ENCODE results near the gene HIPK4. TPM values are rescaled to one million over a fixed set of nuclear protein-coding genes. Genes with fewer than 3 reads are reported as not detected.
A peak's percentile ranks its signal among the peaks of the same experiment; 100 is the strongest.

Gene HIPK4
- total RNA-seq, 1 experiment from 2014 or later = 0.15 TPM

DNA sequence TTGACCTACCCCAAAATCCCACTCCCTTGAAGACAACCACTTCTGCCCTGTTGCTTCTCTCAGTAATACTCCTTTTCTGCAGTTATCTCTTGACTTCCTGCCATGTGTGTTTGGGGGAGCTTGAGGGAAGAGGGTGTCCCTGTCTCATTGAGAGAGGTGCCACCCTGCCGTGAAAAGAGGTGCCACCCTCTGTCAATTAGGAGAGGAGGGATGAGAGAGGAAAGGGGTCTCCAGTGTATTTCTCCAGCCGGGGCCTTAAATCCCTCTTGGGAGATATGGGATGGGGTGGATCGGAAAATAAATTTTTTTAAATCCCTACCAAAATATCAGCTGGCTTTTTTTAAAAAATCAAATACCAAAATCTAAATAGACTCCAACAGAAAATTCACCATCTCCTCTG lies 25.0 kb downstream of the HIPK4 start:
- CTCF ChIA-PET = no interaction called here
- BruUV-seq (replicated peaks) = no TSS peak
- Histone ChIP-seq H3K4me1 (ENCODE audit: insufficient read depth, low read length, poor library complexity, severe bottlenecking) (peaks cover 14% of the 10 kb centered on the region), H3K4me3 (ENCODE audit: low read depth, low read length, poor library complexity, severe bottlenecking) (peak overlapping the region; percentile 62), H3K27me3 (replicated peaks; ENCODE audit: insufficient read depth, low read depth, low read length, poor library complexity) (no peaks in the 10 kb centered on the region), H3K36me3 (ENCODE audit: insufficient read depth, low read length, poor library complexity, severe bottlenecking) (peaks cover 26% of the 10 kb centered on the region), H3K9me3 (ENCODE audit: low read depth, low read length, poor library complexity, severe bottlenecking) (no peaks in the 10 kb centered on the region), H3K27ac (ENCODE audit: low read depth, low read length, poor library complexity, severe bottlenecking) (peak overlapping the region; percentile 83)
- TF ChIP-seq EZH2 (IDR thresholded peaks at IDR 0.05; ENCODE audit: borderline replicate concordance, low read depth, low read length, poor library complexity, severe bottlenecking) (no peak), CTCF (conservative IDR thresholded peaks at IDR 0.05; ENCODE audit: low read depth, low read length) (no peak)
- POLR2A ChIA-PET (ENCODE audit: low non-redundant PET) = interaction anchor here (0.6 kb wide), 1 partner anchor 78 kb away, joined by 3 read pairs; no protein-coding TSS in a partner anchor
- intact Hi-C loops (cut with micrococcal nuclease; ENCODE audit: unreplicated experiment) = no loop called here
- DNase-seq (ENCODE audit: low spot score) = no peak

GRCh38 chr19:40363069-40363468 lies 26.9 kb downstream of the HIPK4 start:
- peaks cover 14% of the 10 kb centered on the region for H3K4me1 ChIP-seq (ENCODE audit: insufficient read depth, low read length, poor library complexity, severe bottlenecking)
- POLR2A ChIA-PET (ENCODE audit: low non-redundant PET) = no interaction called here
- no TSS peak for BruUV-seq (replicated peaks)
- DNase-seq (ENCODE audit: low spot score) = no peak
- no peak for TF ChIP-seq CTCF (conservative IDR thresholded peaks at IDR 0.05; ENCODE audit: low read depth, low read length)
- TF ChIP-seq EZH2 (IDR thresholded peaks at IDR 0.05; ENCODE audit: borderline replicate concordance, low read depth, low read length, poor library complexity, severe bottlenecking) = no peak
- H3K9me3 ChIP-seq (ENCODE audit: low read depth, low read length, poor library complexity, severe bottlenecking) = no peaks in the 10 kb centered on the region
- H3K27ac ChIP-seq (ENCODE audit: low read depth, low read length, poor library complexity, severe bottlenecking) = no peak overlapping the region
- CTCF ChIA-PET = no interaction called here
- H3K36me3 ChIP-seq (ENCODE audit: insufficient read depth, low read length, poor library complexity, severe bottlenecking) = peaks cover 7% of the 10 kb centered on the region
- H3K4me3 ChIP-seq (ENCODE audit: low read depth, low read length, poor library complexity, severe bottlenecking) = no peak overlapping the region
- H3K27me3 ChIP-seq (replicated peaks; ENCODE audit: insufficient read depth, low read depth, low read length, poor library complexity) = no peaks in the 10 kb centered on the region
- intact Hi-C loops (cut with micrococcal nuclease; ENCODE audit: unreplicated experiment) = no loop called here

DNA sequence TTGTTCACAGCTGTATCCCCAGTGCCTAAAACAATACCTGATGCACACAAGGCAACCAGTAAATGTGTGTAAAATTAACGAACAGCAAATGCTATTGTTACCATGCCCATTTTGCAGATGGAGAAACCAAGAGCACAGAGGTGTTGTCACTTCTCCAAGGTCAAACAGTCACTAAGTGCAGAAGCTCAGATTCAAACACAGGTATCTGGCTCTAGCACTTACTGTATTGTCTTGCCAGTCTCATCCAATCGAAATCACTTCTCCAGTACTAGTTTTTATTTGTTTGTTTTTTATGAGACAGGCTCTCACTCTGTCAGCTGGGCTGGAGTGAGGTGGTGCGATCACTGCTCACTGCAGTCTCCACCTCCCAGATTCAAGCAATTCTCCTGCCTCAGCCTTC lies 27.8 kb downstream of the HIPK4 start:
- POLR2A ChIA-PET (ENCODE audit: low non-redundant PET) = no interaction called here
- intact Hi-C loops (cut with micrococcal nuclease; ENCODE audit: unreplicated experiment) = no loop called here
- no TSS peak for BruUV-seq (replicated peaks)
- CTCF ChIA-PET = no interaction called here
- Histone ChIP-seq H3K27ac (ENCODE audit: low read depth, low read length, poor library complexity, severe bottlenecking) (no peak overlapping the region), H3K36me3 (ENCODE audit: insufficient read depth, low read length, poor library complexity, severe bottlenecking) (no peaks in the 10 kb centered on the region), H3K4me1 (ENCODE audit: insufficient read depth, low read length, poor library complexity, severe bottlenecking) (peaks cover 13% of the 10 kb centered on the region), H3K9me3 (ENCODE audit: low read depth, low read length, poor library complexity, severe bottlenecking) (no peaks in the 10 kb centered on the region), H3K4me3 (ENCODE audit: low read depth, low read length, poor library complexity, severe bottlenecking) (no peak overlapping the region), H3K27me3 (replicated peaks; ENCODE audit: insufficient read depth, low read depth, low read length, poor library complexity) (no peaks in the 10 kb centered on the region)
- no peak for TF ChIP-seq CTCF (conservative IDR thresholded peaks at IDR 0.05; ENCODE audit: low read depth, low read length)
- TF ChIP-seq EZH2 (IDR thresholded peaks at IDR 0.05; ENCODE audit: borderline replicate concordance, low read depth, low read length, poor library complexity, severe bottlenecking) = no peak
- no peak for DNase-seq (ENCODE audit: low spot score)
